GM23248 (cell line): ENCODE measurements around the gene RIBC2. TPM values are rescaled to one million over a fixed set of nuclear protein-coding genes. Genes with fewer than 3 reads are reported as not detected.
"Not testable (repeated sequence)": the region's sequence is repeated elsewhere in the genome, so short reads cannot be mapped to it uniquely, and the experiment has no call there.

Source experiments
- DNase-seq: peaks from one replicate; pipeline ENCODE4 v3.0.0-alpha.2; 2015
- H2AFZ ChIP-seq: fragments of 200-600 bp; sonication (generic); 2 replicates; pipeline ENCODE4 v1.6.1; 2016; ENCODE audit warnings: antibody characterized with exemption
- H3F3A ChIP-seq: fragments of 200-600 bp; sonication (generic); 2 replicates; pipeline ENCODE4 v1.6.1; 2016; ENCODE audit warnings: mild to moderate bottlenecking, antibody characterized with exemption, mixed run types; ENCODE audit not compliant: insufficient read depth
- H3K27ac ChIP-seq: fragments of 200-600 bp; sonication (generic); 2 replicates; pipeline ENCODE4 v1.5.1; 2016; ENCODE audit warnings: mild to moderate bottlenecking
- H3K27me3 ChIP-seq: fragments of 200-600 bp; sonication (generic); replicated peaks from 2 replicates; pipeline ENCODE4 v1.6.1; 2016; ENCODE audit warnings: mild to moderate bottlenecking; ENCODE audit not compliant: insufficient read depth
- H3K36me3 ChIP-seq: fragments of 200-600 bp; sonication (generic); 2 replicates; pipeline ENCODE4 v1.6.1; 2016; ENCODE audit warnings: low read depth, mild to moderate bottlenecking
- H3K4me1 ChIP-seq: fragments of 200-600 bp; sonication (generic); 2 replicates; pipeline ENCODE4 v1.6.1; 2016; ENCODE audit warnings: mild to moderate bottlenecking; ENCODE audit not compliant: insufficient read depth
- H3K4me2 ChIP-seq: fragments of 200-600 bp; sonication (generic); one replicate; pipeline ENCODE4 v1.6.1; 2016; ENCODE audit warnings: mild to moderate bottlenecking; ENCODE audit not compliant: unreplicated experiment
- H3K4me3 ChIP-seq: fragments of 200-600 bp; sonication (generic); 2 replicates; pipeline ENCODE4 v1.5.1; 2016; ENCODE audit warnings: mild to moderate bottlenecking
- H3K79me2 ChIP-seq: fragments of 200-600 bp; sonication (generic); 2 replicates; pipeline ENCODE4 v1.6.1; 2016; ENCODE audit warnings: mild to moderate bottlenecking; ENCODE audit not compliant: insufficient read depth
- H3K9ac ChIP-seq: fragments of 200-600 bp; sonication (generic); 2 replicates; pipeline ENCODE4 v1.6.1; 2016; ENCODE audit warnings: mild to moderate bottlenecking
- H3K9me2 ChIP-seq: fragments of 200-600 bp; sonication (generic); 2 replicates; pipeline ENCODE4 v1.6.1; 2016; ENCODE audit warnings: mixed run types, mild to moderate bottlenecking, moderate library complexity; ENCODE audit not compliant: insufficient read depth
- H3K9me3 ChIP-seq: fragments of 200-600 bp; sonication (generic); one replicate; pipeline ENCODE4 v1.6.1; 2017; ENCODE audit warnings: low read depth
- H4K20me1 ChIP-seq: fragments of 200-600 bp; sonication (generic); 2 replicates; pipeline ENCODE4 v1.6.0; 2016; ENCODE audit not compliant: insufficient read depth
- EZH2 ChIP-seq: fragments of 200-600 bp; sonication (generic); IDR thresholded peaks from 2 replicates; pipeline ENCODE4 v1.6.1; 2018; ENCODE audit warnings: antibody characterized with exemption, mild to moderate bottlenecking; ENCODE audit not compliant: insufficient read depth, poor library complexity, severe bottlenecking
- EZH2phosphoT487 ChIP-seq: fragments of 200-600 bp; sonication (generic); IDR thresholded peaks from 2 replicates; pipeline ENCODE4 v1.6.1; 2018; ENCODE audit warnings: antibody characterized with exemption, moderate library complexity, mild to moderate bottlenecking, low read depth; ENCODE audit not compliant: insufficient read depth
- WGBS, 2 experiments: methylation state at CpG; one replicate each; pipeline ENCODE4 v1.1.6; 2015 to 2017; ENCODE audit warnings: low lambda C conversion rate in 2 of 2, low coverage in 1 of 2; ENCODE audit errors: missing lambda C conversion rate in 2 of 2; 5-methylcytosine and 5-hydroxymethylcytosine counted together
- in situ Hi-C: fragments of 300-500 bp; cut with MboI; formaldehyde crosslinking; loops from 2 replicates; pipeline ENCODE4 v1.15.0; 2020
- polyA plus RNA-seq: library from polyadenylated mRNA; unstranded; fragments of >200 nt; fragmentation: Nextera tagmentation; extraction: Ambion mirVana; gene quantifications from 2 replicates; pipeline ENCODE4 v1.2.1, GENCODE V29; 2016
- total RNA-seq: library from RNA; depleted of rRNA; stranded (reverse); fragments of >200 nt; shearing (Covaris generic); gene quantifications from 2 replicates; pipeline ENCODE4 v1.2.3, GENCODE V29; 2014

RIBC2 gene
- total and polyA plus RNA-seq, 2 experiments from 2014 or later, result 0.32 to 1.3 TPM

GRCh38 chr22:45459235-45459634 lies 45.7 kb downstream of the RIBC2 start:
- no peak for TF ChIP-seq EZH2
- TF ChIP-seq EZH2phosphoT487, result no peak

GRCh38 chr22:45460288-45461109 lies 47.0 kb downstream of the RIBC2 start:
- H2AFZ ChIP-seq, result no peak overlapping the region
- WGBS, 2 experiments, result 41 to 42% methylated on average over 14 of the region's 14 CpGs
- H3K36me3 ChIP-seq, result no peaks in the 10 kb centered on the region
- in situ Hi-C loops, result no loop called here
- no peak overlapping the region for H3K9ac ChIP-seq
- DNase-seq, result peak; percentile 32
- H3F3A ChIP-seq, result no peaks in the 10 kb centered on the region
- no peaks in the 10 kb centered on the region for H3K9me2 ChIP-seq
- no peaks in the 10 kb centered on the region for H3K9me3 ChIP-seq
- no peaks in the 10 kb centered on the region for H3K79me2 ChIP-seq
- peaks cover 3% of the 10 kb centered on the region for H3K4me1 ChIP-seq
- no peak for TF ChIP-seq EZH2
- TF ChIP-seq EZH2phosphoT487, result no peak
- H3K4me3 ChIP-seq, result no peak overlapping the region
- H3K27ac ChIP-seq, result no peak overlapping the region
- no peaks in the 10 kb centered on the region for H3K27me3 ChIP-seq
- H4K20me1 ChIP-seq, result no peaks in the 10 kb centered on the region
- H3K4me2 ChIP-seq, result no peak overlapping the region

More at GRCh38 chr22:45459235-45459634, 45.7 kb downstream of the RIBC2 start:
- in situ Hi-C loops, result no loop called here
- no peak for DNase-seq
- Histone ChIP-seq H3F3A (peaks cover 10% of the 10 kb centered on the region), H4K20me1 (no peaks in the 10 kb centered on the region), H3K4me3 (no peak overlapping the region), H3K9me3 (no peaks in the 10 kb centered on the region), H2AFZ (no peak overlapping the region), H3K36me3 (no peaks in the 10 kb centered on the region), H3K79me2 (no peaks in the 10 kb centered on the region), H3K27me3 (no peaks in the 10 kb centered on the region), H3K9ac (no peak overlapping the region), H3K4me2 (no peak overlapping the region), H3K9me2 (no peaks in the 10 kb centered on the region), H3K4me1 (peaks cover 15% of the 10 kb centered on the region), H3K27ac (no peak overlapping the region)
- 91 to 96% methylated on average over 3 to 8 of the region's 8 CpGs for WGBS, 2 experiments

GRCh38 chr22:45462034-45462655 lies 48.7 kb downstream of the RIBC2 start:
- WGBS, 2 experiments, result 51 to 54% methylated on average over 6 of the region's 6 CpGs
- no peak overlapping the region for H3K4me2 ChIP-seq
- peaks cover 4% of the 10 kb centered on the region; the same call in 1 of the 2 replicates for H3F3A ChIP-seq
- H3K4me1 ChIP-seq, result no peaks in the 10 kb centered on the region
- H3K27ac ChIP-seq, result no peak overlapping the region
- H3K27me3 ChIP-seq, result no peaks in the 10 kb centered on the region
- H3K79me2 ChIP-seq, result no peaks in the 10 kb centered on the region
- in situ Hi-C loops, result no loop called here
- no peak overlapping the region for H3K4me3 ChIP-seq
- H3K9me3 ChIP-seq, result no peaks in the 10 kb centered on the region
- no peak for DNase-seq
- H3K9ac ChIP-seq, result no peak overlapping the region
- H2AFZ ChIP-seq, result no peak overlapping the region
- TF ChIP-seq EZH2phosphoT487 (no peak), EZH2 (no peak)
- no peaks in the 10 kb centered on the region for H4K20me1 ChIP-seq
- H3K36me3 ChIP-seq, result no peaks in the 10 kb centered on the region
- no peaks in the 10 kb centered on the region for H3K9me2 ChIP-seq

GRCh38 chr22:45463691-45464090 lies 50.2 kb downstream of the RIBC2 start:
- H3K4me1 ChIP-seq, H3K27ac ChIP-seq, H3F3A ChIP-seq, H2AFZ ChIP-seq, H3K36me3 ChIP-seq, H3K27me3 ChIP-seq, H4K20me1 ChIP-seq, in situ Hi-C loops, H3K79me2 ChIP-seq, H3K4me2 ChIP-seq, H3K9me3 ChIP-seq, H3K9ac ChIP-seq, DNase-seq, H3K9me2 ChIP-seq, H3K4me3 ChIP-seq: not testable (repeated sequence)
- 95 to 99% methylated on average over 3 of the region's 3 CpGs for WGBS, 2 experiments
